HL-60/S4 treated with retinoic acid at 250 ng/mL for 4 days and 3 days (cell line): ENCODE measurements around the gene MCRIP2.
"Not testable (repeated sequence)": the region's sequence is repeated elsewhere in the genome, so short reads cannot be mapped to it uniquely, and the experiment has no call there.

ENCODE experiments used
- in situ Hi-C: fragments of 300-500 bp; cut with MboI; formaldehyde crosslinking; loops from 2 replicates; pipeline ENCODE4 v1.7.0; 2022; ENCODE audit warnings: low sequenced_read_pairs

The MCRIP2 gene

GRCh38 chr16:641326-642188 lies at the start of gene MCRIP2:
Gene MCRIP2 (plus strand): TSS chr16:641828. CDS start chr16:641992, 164 bp downstream.
- in situ Hi-C loops, result no loop called here

- in situ Hi-C loops, result no loop called here
Measured at GRCh38 chr16:591892-592517, 49.6 kb upstream of the MCRIP2 start.

DNA sequence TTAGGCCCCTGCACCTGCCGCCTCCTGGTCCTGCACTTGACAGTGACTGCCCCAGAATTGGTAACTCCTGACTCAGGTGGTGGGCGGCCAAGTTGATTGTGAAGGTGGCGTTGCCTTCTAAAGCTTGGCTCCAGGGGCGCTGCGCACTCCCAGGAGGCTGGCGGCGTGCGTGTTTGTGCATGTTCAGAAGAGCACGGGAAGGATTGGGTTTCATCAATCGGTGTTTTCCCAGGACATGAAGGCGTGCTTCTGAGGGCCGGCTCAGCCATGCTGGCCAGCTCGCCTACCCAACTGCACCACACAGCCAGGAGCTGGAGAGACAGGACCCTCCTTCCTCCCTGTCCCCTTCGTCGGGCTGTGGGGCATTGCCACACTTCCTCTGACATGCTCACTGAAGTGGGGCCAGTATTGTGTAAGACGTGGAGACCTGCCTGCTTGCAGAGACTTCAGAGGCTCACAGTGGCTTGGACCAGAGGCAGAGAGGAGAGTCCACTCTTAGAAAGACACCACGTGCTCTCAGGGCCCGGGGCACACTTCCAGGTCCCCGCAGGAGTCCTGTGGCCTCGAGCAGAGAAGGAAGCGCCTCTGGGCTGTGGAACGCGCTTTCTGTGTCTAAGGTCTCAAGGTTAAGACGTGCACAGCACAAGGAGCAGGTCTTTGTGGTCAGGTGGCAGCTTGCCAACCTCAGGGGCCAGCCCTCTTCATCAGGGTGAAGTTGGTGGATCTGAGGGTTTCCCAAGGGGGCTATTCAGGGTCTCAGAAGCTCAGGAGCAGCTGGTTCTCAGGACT lies 48.9 kb upstream of the MCRIP2 start:
- in situ Hi-C loops, result no loop called here

- in situ Hi-C loops, result no loop called here
Measured at GRCh38 chr16:593406-593805, 48.2 kb upstream of the MCRIP2 start.

DNA sequence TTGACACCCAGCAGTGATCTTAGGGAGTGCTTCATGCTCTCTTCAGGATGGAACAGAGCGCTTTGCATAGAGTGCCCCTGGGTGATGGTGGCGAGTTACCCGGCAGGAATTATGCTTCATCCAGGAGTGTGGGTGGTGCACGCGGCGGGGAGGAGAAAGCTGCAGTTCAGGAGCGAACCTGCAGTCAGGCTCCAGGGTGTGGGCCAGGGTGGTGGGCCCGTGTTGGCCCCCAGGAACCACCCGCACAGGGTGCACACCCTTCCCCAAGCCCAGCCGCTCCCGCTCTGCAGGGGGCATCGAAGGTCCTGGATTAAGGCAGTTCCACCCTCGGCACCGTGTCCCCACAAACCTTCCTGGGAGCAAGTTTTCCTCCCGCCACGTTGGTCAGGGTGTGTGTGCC lies 47.8 kb upstream of the MCRIP2 start:
- in situ Hi-C loops, result no loop called here

DNA sequence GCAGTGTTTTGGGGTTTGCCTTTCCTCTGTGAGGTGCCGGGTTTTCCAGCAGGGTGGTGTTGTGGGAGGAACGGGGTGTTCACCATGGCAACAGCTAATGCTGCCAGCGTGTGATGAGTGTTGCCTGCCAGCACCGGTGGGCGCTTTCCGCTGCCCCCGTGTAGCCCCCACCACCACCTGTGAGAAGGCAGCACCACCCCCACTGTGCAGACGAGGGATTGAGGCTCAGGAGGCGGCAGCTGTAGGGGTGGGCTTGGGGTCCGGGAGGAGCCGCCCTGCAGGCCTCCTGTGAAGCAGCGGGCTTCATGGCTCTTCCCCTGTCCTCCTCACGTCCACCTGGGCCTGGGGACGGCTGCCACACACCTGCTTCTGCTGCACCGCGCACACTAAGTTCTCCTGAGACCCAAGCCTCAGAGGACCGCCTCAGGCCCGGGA lies 46.5 kb upstream of the MCRIP2 start:
- in situ Hi-C loops, result no loop called here

DNA sequence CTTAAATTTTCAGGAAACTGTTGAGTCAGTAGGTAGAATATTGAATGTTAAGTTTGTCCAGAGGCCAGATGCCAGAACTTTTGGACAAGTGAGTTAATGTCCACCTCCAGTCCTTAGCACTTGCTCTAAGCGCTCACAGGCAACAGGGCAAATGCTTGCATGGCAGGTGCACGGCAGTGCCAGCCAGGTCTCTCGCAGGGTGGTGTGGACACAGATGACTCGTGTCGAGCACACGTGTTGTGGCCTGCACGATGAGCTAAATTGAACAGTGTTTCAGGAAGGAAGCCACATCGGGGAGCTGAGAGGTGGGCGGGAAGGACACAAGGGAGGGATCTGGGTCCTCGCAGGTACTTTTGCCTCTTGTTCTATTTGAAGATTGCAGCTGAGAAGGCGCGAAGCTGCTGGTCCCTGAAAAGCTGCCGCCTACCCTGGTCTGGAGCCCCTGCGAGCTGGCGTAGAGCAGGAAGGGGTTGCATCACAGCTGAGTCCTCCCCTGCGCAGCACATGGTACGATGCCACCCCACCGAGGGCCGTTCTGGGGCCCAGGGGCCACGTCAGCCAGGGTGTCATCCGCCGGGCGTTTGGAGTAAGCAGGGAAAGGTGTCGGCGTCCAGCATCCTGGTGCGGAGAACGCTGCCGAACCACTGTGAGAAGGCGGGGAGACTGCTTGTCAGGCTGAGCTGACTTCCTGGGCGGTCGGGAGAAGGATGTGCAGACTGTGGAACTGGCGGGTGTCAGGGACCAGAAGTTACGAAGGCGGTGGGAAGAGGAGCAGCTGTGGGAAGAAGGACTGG lies 45.5 kb upstream of the MCRIP2 start:
- in situ Hi-C loops, result no loop called here

- in situ Hi-C loops, result no loop called here
Measured at GRCh38 chr16:596736-597060, 44.9 kb upstream of the MCRIP2 start.

DNA sequence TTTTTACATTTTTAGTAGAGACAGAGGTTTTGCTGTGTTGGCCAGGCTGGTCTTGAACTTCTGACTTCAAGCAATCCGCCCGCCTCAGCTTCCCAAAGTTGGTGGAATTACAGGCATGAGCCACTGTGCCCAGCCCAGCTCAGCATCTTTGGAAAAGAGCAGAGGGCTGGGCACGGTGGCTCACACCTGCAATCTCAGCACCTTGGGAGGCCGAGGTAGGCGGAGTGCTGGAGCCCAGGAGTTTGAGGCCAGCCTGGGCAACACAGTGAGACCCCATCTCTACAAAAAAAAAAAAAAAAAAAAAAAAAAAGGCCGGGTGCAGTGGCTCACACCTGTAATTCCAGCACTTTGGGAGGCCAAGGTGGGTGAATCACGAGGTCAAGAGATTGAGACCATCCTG lies 44.0 kb upstream of the MCRIP2 start:
- in situ Hi-C loops, result not testable (repeated sequence)

GRCh38 chr16:598823-599739 lies 42.5 kb upstream of the MCRIP2 start:
- in situ Hi-C loops, result no loop called here

GRCh38 chr16:600781-601180 lies 40.8 kb upstream of the MCRIP2 start:
- in situ Hi-C loops, result no loop called here

DNA sequence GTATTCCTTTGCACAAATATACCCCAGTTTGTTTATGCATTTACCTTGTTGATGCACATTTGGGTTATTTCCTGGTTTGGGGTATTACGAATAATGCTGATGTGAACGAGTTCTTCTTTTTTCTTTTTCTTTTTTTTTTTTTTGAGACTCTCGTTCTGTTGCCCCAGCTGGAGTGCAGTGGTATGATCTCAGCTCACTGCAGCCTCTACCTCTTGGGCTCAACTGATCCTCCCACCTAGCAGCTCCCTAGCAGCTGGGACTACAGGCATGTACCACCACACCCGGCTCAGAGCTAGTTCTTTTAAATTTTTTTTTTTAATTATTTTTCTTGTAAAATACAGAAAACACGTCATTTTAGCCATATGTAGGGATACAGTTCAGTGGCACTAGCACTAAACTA lies 37.7 kb upstream of the MCRIP2 start:
- in situ Hi-C loops, result no loop called here

DNA sequence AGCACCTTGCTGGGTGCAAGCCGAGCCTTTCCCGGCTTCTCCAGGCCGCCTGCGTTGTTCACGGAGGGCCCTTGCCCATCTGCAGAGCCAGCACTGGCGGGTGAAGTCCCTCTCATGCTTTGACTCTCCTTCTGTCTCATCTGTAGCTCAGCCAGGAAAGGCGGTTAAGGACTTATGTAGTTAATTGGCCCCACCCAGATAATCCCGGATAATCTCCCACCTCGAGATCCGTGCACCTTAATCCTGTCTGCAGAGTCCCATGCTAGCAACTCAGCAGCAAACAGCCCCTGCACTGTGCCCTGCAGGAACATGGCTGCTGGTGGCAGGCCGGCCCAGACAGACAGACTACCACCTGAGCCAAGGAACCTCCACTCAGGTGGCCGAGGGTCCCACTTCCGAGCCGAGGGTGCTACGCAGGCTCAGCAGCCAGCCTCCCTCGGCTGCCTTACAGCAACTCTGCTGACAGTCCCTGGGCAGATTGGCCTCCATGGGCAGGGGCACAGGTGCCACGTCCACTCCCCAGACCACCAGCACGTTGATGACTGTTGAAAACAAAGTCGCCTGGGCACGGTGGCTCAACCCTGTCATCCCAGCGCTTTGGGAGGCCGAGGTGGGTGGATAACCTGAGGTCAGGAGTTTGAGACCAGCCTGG lies 34.8 kb upstream of the MCRIP2 start:
- in situ Hi-C loops, result no loop called here

DNA sequence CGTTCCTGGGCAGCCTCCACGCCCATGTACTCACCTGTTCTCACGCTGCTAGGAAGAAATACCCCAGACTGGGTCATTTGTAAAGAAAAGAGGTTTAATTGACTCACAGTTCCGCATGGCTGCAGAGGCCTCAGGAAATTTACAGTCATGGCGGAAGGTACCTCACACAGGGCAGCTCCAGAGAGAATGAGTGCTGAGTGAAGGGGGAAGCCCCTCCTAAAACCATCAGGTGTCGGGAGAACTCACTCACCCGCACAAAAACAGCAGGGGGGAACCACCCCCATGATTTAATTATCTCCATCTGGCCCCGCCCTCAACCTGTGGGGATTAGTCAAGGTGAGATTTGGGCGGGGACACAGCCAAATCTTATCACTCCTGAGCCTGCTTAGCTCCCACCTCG lies 33.6 kb upstream of the MCRIP2 start:
- in situ Hi-C loops, result no loop called here

DNA sequence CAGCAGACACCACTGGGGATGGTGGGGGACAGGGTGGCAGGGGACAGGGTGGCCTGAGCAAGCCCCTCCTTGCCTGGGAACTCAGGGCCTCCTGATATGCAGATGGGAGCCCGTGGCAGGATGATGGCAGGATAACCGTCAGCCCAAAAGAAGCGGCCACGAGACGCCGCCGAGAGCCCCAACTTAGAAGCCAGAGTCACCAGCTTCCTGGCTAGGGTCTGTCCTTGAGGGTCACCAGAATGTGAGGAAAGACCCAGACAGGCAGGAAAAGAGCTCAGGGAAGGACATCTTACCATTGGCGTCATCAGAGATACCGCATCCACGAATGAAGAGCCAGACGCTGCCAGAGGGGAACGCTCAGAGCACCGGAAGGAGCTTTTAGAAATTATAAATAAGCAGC lies 32.3 kb upstream of the MCRIP2 start:
- in situ Hi-C loops, result no loop called here

DNA sequence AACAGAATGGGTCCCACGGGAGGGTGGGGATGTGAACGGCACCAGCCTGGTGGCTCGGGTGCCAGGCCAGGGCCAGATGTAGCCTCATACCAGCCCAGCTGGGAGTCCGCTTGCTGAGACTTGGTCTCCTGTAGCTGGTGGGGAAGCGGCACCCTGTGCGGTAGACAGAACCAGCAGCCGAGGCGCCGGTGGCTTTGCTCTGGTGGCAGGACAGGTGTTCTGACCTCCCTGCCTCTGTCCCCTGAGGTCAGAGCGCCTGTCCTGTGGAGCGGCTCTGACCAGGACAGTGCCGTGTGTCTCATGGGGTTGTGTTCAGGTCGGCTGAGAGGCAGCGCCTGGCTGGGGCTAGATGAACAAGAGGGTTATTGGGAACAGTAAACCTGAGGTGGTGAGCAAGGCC lies 31.6 kb upstream of the MCRIP2 start:
- in situ Hi-C loops, result no loop called here

DNA sequence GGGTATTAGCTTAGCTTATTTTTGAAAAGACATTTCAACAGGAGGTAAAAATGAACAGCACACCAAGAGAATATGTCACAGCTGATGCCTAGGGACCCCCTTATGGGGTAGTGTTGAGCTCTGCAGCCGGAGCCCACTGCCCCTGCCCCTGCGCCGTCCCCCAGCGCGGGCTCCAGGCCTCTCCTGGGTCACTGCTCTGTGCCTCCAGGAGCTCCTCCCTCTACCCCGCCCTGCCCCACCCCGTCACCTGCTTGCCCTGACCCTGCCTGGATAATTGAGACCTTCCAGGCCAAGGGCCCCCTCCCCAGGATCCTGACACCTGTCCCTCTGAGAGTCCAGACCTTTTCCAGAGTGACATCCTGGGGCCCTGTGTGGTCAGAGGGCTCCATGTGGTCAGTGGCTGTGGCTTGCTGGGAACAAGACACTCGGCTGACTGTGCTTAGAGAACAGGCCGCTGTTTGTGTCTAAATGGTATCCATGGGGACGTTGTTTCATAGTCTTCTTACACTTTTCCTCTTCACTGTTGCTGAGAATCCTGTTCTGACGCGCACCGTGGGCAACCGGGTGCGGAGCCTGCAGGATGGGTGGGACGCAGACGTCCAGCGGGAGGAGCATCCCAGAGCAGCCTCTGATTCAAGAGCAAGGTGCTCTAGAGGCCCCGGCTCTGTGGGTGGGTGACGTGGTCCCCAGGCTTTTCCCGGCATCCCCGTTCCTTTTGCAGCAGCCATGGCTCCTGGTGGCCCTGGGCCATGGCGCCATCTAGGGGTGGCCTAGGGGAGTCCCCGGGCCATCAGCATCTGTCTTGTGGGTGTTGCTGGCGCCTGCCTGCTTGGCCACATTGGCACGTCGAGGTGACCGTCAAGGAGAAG lies 30.9 kb upstream of the MCRIP2 start:
- in situ Hi-C loops, result no loop called here

DNA sequence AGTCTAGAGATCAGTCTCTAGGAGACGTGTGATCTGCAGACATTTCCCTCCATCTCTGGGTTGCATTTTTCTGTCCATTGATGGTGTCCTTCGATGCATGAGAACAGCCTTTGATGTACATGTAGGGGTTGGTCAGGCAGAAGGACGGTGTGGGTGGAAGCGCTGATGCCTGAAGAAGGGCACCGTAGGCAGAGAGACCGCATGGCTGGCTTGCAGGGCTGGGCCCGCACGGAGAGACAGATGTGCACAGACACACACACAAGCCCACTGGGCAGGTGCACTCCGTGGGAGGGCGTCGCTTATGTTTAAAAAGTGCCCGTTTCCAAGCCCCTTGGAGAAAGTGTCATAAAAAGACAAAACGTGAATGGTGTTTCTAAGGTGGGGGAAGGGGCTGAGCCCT lies 26.5 kb upstream of the MCRIP2 start:
- in situ Hi-C loops, result no loop called here
